Fibroblast of lung (primary cell): ENCODE measurements around the gene TLNRD1.

Source experiments
- CTCF ChIP-seq, 2 donors: IDR thresholded peaks in 1 of 2; conservative IDR thresholded peaks in 1 of 2; 1 replicate in 1 of 2; 2 replicates in 1 of 2; pipeline ENCODE4 v1.5.1; 2011 to 2012; ENCODE audit warnings: low read length in 2 of 2, control low read depth in 1 of 2, inconsistent platforms in 1 of 2, low read depth in 1 of 2, mild to moderate bottlenecking in 1 of 2
- EZH2 ChIP-seq: IDR thresholded peaks from 2 replicates; pipeline ENCODE4 v1.5.1; 2012; ENCODE audit warnings: low read length, control low read depth, mild to moderate bottlenecking; ENCODE audit errors: missing control alignments

- TF ChIP-seq CTCF (conservative IDR thresholded peaks at IDR 0.05 in 1 of 2, IDR thresholded peaks at IDR 0.05 in 1 of 2; ENCODE audit: low read depth in 1 of 2, low read length in 2 of 2) (no peak), EZH2 (no peak)
These were observed 15.9 kb upstream of the TLNRD1 start for GRCh38 chr15:80984856-80985255.
